Activated effector memory CD4-positive, alpha-beta T cell treated with Interleukin-2 at 50 U/mL for 16 hours (primary cell): ENCODE measurements around the gene INSC.

Source experiments
- DNase-seq: peaks from one replicate; pipeline ENCODE4 v3.0.0-alpha.2; 2020

Gene INSC

DNA sequence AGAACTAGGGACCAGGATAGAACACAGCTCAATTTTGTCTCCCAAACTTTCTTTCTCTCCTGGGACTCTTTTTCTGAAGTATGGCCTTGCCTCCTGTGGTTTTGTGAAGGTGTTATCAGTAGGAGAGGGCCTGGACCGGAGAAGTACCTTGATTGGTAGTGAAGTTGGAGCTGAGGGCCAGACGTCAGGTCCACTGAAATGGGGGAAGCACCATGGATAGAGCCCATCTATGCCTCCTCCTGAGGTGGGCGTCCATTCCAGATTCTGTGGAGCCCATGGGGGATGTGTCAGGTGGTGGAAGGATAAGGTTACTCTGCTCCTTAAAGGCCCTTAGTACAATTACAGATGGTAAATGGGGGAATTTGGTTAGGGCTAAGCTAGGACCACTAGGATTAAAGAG, 109.7 kb downstream of the INSC start:
- no peak for DNase-seq

DNA sequence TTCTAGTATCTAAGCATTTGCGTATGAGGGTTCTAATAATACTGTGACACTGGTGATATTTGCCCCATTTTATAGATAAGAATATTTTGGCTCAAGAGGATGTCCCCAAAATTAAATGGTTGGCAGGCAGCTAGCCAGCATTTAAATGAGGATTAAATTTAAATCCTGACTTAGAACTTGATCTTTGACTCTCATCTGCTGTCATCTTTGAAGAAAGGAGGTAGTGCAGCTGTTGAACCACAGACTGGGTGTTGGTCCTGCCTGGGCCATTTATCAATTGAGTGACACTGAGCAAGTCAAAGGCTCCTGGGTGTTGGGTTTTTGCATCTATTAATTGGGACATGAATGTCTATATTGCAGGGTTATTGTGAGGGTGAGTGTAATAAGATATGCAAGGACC, 112.3 kb downstream of the INSC start:
- no peak for DNase-seq

DNA sequence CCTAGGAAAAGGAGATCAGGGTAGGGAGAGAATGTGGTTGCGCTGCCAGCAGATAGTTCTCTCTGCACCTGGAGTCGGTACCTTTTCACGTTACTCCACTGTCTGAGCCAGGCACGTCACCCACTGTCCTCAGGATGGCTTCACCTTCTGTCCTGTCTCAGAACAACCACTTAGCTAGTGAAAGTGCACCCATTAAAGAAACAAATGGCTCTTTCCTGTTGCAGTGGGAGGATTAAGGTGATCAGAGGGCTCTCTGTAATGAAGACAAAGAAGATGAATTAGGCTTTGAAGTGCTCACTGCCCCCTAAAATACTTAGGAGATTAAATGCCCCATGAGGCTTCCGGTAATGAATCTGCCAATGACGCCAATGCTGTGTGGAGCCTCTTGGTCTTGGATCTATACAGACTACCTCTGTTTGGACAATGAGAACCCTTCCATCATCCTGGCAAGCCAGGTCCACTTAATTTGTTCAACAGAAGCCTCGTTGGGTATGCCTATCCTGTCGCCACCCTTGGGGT, 113.7 kb downstream of the INSC start:
- DNase-seq, result no peak

DNA sequence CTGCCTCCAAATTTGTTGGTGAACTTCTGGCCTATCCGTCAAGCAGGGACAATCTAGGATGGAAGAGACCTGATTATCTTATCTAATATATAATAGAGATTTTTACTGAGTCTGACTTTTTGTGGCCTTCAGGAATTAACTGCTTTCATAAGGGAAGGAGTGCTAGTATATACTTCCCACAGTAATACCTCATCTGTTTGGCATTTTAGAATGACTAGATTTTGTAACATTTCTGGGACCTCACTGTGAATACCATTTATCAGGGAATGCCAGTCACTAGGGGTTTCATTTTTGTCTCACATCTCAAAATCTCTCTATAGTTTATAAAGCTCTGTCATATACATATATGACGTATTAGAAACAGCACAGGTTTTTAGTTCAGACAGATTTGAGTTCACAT, 114.3 kb downstream of the INSC start:
- no peak for DNase-seq

DNA sequence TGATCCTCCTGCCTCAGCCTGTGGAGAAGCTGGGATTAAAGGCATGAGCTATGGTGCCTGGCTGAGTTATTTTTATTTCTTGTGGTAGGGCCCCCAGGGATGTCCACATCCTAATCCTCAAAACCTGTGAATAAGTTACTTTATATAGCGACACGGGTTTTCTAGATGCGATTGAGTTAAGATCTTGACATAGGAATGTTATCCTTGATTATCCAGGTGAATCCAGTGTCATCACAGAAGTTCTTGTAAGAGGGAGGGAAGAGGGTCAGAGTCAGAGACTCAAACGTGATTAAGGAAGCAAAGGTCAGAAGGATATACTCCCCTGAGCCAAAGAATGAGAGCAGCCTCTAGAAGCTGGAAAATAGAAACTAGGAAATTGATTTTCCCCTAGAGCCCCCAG, 117.8 kb downstream of the INSC start:
- DNase-seq, result no peak

DNA sequence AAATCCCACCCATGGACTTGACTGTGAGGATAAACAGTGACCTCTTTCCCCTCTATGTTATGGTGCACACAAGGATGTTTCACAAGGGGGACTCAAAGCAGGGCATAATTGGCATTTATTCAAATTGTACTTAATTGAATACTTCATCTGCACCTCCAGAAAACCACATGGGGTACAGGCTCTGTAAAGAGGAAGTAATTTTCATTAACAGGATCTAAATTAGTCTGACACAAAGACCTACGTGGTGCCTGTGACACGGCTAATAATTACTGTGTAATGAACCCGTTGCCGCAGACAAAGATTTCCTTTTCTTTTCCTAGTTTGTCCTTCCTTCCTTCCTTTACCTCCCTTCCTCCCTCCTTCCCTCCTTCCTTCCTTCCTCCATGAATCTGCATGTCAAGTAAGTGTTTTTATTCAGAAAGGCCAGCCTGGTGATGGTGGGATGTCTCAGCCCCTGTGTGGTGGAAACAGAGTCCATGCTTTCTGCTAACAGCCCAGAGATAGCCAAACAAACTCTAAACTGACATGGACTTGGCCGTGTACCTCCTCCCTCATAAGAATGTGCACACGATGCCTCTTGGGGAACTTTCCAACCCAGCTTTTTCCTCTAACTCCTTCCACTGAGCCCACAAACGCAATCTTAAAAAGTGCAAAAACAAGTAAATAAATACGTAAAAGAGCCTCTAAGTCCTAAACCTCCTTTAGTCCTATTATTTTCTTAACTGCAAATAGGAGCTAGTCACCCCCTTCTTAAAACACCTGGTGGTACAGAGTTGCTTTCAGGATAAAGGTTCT, 118.8 kb downstream of the INSC start:
- no peak for DNase-seq

DNA sequence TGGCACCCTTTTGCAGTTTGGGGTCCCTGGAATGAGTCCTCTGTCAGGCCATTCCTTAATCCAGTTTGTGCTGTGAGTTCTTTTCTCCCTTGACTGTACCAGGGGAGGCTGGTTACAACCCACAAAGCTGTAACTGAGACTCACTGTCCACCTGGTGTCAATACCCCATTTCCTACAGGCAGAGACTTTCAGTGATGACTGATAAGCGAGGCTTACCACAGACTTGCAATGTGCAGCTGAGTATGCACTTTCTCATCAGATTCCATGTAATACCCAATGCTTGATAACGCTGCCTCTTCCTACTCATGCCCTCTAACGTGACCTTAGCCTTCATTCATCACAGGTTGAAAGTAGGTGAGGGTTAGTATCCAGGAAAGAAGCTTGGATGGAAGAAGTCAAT, 120.1 kb downstream of the INSC start:
- no peak for DNase-seq

DNA sequence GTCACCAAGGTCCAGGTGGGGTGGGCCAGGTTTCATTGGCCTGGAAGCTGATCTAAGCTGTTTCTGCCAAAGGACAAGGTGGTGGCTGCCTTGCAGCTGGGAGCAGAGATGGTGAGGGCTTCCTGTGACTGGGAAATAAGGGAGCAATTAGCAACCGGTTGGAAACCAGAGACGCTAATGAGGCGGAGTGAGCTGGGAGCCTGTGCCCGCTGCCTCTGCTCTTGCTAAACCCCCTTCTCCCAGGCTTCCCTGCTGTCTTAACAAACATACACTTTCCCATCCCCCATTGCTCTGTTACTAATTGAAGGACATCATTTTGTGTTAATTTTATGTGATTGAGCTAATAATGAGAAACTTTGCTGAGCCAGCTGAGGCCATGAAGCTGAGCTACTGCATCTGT, 121.8 kb downstream of the INSC start:
- DNase-seq, result no peak

DNA sequence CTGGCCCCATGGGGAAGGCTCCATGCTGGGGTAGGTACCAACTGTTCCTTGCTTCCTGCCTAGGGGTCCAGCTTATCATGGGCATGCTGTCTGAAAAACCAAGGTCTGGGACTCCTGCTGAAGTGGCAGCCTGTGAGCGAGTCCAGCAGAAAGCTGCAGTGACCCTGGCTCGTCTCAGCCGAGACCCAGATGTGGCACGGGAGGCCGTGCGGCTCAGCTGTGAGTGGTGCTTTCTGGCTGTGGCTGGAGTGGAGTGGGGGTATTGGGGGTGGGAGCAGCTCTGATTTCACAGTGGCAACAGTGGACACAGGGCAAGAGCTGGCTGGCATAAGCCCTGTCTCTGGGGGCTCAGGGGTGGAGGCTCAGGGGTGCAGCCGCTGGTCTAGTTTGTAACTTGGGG, 124.1 kb downstream of the INSC start:
- DNase-seq, result no peak

DNA sequence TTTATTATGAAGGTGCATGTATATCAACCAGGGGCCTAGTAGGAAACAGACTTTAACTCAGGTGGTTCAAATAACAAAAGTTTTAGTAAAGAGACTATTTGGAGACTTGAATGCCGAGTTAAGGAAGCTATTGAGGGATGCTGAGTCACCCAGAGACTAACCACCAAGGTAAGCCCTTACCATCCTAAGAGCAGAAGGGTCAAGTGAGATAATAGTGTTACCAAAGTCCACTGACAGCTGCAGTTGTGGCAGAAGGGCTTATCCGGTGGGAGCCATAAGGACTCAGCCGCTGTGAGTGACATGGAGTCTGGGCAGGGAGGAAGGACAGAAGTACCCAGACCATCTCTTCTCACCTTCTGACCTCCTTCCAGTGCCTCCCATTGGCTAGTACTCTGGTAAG, 134.0 kb downstream of the INSC start:
- no peak for DNase-seq

DNA sequence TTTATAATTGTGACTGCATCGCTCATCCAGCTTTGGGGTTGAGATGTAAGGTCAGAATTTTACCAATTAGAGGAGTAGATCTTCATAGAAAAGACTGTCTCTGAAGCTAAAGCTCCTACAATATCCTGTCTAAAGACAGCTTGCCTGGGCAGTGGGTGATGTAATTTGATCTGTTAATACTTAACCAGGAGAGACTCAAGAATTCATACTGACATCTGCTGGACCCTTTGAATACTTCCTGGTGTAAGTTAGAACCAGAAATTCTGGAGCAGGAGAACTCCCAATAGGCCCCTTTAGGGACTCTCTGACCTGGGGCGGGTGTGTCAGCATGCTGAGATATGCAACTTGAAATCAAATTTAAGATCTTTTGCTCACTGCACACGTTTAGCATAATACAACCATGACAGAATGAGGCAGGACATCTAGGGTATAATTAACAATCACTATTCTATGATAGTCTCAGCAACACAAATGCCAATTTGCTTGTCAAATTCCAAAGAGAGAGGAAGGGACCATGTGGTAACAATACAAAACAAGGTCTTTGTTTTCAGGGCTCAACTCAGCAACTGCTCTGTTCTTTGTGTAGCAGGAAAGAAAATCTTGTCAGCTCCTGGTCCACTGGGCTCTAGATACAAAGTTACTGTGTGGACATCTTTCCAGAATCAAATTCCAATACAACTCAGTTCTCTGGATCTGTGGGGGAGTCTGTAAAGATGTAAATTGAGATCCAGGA, 143.9 kb downstream of the INSC start:
- DNase-seq, result no peak

DNA sequence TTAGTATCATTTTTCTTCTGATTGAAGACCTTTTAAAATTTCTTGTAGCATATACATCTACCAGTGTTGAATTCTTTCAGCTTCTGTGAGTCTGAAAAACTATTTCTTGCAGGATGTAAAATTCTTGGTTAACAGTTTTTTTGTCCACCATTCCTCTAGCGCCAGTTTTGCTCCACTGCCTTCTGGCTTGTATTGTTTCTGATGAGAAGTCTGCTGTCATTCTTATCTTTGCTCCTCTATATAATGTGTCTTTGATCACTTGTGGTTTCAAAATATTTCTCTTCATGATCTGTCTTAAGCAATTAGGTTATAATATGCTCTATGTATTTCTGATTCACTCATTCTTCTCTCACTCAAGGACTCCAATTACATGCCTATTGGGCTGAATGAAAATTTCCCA, 152.3 kb downstream of the INSC start:
- DNase-seq, result no peak

DNA sequence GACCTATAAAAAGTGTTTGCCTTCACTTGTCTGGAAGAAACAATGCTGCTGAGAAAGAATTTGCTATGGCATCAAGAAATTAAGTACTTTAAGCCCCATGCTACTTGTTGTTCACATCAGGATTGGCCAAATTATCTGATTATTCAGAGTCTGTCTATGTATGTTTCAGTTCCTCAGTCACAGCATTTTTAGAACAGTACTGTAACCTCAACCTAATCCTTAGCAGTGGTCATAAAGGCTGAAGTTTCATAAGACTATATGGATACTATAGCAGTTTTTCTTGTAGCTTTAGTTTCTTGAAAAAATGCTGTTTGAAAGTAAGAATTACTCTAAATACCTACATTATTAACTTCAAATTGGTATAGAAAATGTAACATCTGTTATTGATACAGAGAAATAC, 153.9 kb downstream of the INSC start:
- DNase-seq, result no peak

DNA sequence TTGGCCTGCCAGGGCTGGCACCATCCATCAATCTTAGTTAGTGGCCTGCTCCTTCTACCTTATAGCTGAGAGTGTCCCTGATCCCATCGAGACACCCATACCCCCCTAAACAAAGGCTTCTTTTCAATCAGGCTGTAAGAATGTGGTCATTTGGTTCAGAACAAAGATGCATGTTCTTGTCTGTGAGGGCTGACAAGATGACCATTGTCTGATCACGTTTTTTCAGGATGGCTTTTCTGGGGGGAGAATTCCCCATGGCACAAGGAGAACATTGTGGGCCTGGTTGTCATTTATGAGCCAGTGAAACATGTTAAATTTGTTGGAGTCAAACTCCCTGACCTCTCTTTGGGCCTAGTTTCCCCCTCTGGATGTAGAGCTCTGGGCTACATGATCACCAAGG, 160.4 kb downstream of the INSC start:
- DNase-seq, result no peak

DNA sequence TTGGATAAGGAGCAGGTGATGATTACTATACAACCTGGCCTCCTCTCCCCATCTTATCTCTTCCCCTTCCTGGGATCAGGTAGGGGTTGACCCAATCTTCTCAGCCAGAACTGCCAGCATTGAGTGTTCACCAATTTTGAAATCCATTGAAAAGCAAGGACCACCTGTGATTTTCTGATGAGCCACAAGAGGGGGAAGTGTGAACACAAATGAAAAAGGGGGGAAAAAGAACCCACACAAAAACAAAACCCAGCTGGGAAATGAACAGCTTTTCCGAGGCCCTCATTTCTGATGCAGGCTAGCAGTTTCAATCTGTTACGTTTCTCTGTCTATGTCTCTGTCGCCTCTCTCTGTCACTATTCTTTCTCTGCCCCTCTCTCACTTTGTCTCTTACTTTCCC, 161.9 kb downstream of the INSC start:
- DNase-seq, result no peak

DNA sequence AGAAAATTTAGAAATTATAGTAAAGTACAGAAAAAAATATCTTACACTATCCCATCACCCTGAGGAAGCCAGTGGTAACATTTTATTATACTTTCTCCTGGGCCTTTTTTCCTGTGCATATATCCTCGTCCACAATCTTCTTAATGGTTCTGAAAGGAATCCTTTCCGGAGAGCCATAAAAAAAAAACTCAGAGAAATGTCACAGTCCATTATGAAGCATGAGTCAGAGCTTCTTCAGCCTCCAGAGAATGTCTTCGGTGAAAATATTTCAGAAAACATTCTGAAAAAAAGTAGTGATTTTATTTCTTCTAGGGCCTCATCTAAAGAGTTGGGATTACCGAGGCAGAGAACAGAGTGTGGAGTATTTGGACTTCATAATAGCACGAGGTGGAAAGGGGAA, 163.4 kb downstream of the INSC start:
- no peak for DNase-seq

DNA sequence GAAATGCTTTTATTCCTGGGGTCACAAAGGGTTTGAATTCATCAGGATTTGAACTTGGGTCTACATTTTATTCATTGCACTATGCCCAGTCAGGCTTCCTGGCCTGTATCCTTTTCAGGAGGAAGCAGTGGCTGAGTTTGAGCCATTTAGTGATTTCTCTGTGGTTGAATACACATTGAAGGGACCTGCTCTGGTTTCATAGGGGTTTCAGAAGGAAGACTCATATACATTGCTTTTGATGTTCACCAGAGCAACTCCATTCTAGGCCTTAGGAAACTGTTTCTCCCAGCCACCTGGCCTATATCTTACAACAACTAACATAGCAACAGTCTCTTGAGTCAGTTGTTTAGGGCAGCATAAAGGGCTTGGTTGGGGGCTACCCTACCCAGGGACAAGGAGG, 165.7 kb downstream of the INSC start:
- DNase-seq, result no peak

DNA sequence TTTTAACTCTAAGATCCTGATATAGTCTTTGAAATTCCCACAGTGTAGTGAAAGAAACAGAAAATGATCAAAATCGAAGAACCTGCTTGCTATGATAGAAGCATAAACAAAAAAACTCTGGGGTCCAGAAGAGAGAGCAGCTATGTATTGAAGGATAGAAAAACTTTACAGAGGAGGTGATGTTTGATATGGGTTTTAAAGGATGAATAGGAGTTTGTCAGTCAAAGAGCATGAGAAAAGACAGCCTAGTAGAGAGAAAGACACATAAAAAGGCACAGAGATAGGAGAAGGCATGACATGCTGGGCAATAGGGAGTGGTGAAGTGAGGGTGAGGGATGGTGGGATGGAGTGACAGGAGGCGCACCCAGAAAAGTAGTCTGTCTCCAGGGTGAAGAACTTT, 168.0 kb downstream of the INSC start:
- DNase-seq, result no peak

DNA sequence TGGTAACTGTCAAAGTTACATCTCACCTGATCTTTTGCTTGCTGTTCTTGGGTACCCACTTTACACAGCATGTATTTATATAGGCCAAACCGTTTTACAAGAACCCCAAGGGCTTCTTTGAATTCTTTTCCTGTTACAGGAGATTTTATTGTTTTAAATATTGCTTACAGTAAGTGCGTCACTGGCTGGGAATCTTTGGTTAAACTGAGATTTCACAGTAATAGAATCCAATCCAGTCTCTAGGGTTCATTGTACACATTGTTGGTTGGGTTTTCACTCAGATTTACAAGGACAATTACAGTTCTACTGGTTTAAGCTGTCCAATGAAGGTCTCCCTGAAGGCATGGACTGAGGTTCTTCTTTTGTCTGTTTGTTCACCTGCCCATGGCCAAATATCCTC, 171.7 kb downstream of the INSC start:
- DNase-seq, result no peak

DNA sequence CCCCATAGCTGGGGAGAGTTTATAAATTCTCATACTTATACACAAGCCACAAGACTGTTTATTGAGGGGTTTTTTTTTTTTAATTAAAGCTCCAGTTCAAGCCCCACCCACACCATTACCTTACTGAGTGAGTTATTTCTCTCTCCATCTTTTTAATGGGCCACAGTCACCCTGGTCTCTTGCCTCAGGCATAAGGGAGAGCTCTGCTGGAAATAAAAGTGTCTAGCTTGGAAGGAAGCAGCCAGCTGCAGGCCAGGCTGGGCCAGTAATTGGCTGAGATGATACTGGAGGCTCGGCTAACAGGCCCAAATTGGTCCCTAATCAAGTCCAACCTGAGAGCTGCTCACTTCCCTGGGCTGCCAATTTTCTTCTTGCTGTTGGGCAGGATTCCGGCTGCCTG, 174.1 kb downstream of the INSC start:
- no peak for DNase-seq

DNA sequence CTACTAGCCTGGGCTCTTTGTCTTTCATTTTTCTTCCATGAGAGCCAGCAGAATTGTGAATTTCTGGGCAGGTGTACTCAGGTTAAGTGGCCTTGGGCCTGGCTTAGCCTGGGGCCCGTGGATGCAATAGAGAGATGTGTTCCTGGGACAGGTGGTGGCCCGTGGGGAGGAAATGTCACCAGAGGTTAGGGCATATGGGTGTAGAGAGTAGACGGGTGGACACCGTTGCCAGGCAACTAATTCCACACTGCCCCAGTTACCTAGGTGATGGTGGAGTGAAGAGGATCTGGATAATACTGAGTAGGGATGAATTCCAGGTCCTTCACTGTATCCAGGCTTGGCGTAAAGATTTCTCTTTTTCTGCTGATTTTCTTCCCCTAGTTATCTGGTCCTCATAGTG, 175.0 kb downstream of the INSC start:
- no peak for DNase-seq

DNA sequence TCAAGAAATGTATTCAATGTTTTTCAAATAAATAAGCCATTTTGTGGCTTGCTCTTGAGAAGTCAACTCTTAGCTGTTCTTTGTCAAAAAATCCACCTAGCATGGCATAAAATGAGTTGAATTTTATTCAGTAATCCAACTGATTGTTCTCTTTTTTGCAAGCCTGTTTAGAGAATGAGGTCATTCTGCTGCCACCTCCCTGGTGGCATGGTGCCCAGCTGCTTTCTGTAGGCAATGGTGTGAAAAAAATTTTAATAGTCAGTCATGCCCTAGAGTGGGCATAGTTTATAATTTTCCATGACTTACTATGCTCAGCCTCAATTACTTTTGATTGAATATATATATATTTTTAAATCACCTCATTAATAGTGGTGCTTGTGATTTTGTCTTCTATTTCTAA, 177.2 kb downstream of the INSC start:
- no peak for DNase-seq

DNA sequence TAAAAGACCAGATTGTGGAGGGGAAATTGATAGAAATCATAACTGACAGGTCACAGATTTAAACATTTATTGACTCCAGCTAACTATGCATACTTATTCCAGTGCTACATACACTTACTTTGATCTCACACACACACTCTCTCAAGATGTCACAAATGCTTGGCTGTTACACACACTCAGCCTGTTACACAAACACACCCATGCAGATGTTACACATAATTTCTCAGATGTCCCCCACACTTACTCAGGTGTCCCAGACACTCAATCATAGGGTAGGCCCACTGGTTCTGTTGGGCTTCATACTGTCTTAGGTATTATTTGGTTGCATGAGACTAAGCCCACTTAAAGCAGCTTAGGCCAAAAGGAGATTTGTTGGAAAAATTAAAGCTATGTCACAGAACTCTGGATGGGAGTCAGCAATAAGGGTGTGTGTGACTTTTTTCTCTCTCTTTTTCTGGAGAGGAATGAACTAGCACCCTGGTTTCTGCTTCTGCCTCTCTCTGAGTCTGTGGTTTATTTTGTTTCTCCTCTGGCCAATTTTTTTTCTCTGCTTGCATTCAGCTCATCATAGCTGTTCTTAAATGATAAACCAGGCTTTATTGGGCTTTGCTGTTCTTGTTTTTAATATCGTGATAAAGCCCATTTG, 179.4 kb downstream of the INSC start:
- no peak for DNase-seq

DNA sequence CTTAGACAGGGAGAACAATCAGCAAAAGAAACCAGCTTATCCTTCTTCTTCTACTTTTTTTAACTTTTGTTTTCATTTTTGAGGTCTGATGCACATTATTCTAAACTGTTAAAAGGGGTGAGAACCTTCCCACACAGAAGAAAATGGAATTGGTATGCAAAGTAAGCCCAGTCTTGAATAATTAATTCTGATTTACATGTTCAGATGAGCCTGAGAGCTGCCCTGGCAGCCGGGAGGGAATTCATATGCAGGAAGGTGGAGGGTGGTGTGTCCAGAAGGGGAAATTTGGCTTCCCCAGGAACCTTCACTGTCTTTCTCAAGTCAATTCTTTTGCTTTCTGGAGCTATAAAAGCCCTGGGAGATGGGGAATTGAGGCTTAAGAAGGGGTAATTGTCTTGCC, 181.0 kb downstream of the INSC start:
- DNase-seq, result no peak
